ENCODE measurements around the gene EFHC1. TPM values are rescaled to one million over a fixed set of nuclear protein-coding genes. Genes with fewer than 3 reads are reported as not detected.

EFHC1 gene
- total RNA-seq, 1 experiment from 2014 or later, result 11.5 TPM

DNA sequence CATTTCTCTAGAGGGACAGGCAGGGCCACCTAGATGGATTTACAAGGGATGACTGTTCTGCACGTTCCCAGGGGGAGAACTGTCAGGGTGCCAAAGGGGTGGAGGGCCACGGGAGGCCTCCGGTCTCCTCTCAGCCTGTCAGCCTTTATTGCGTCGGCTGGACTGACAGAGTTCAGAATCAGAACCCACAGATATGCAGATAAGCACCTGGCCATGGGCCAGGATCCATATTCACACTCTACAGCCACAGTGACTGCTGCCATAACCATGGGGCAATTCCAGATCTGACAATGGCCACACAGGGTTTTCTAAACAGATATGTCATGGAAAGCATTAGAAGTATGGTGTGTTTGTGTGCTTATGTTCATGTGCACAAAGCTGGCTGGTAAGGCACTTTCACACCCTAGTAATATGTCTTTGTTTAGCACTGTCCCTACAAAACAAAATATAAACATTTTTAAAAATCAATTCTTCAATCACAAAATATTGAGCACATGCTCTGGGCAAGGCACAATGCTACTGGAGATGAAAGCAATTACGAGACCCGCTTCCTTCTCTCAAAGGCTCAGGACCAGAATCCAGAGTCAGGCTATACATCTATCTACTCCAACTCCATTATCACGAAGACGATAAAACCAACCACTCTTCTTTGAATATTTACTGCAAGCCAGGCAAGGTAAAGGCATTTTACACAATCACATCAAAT is 127.7 kb downstream of the EFHC1 start:
- Histone ChIP-seq H3K4me3 (ENCODE audit: insufficient read depth, low read depth, low read length) (no peak overlapping the region), H3K27me3 (ENCODE audit: control insufficient read depth, insufficient read depth, low read length) (no peaks in the 10 kb centered on the region), H3K36me3 (replicated peaks; ENCODE audit: control insufficient read depth, insufficient read depth, low read length) (no peaks in the 10 kb centered on the region)
- DNase-seq, result no peak

GRCh38 chr6:52548353-52548713 is 128.2 kb downstream of the EFHC1 start:
- Histone ChIP-seq H3K36me3 (replicated peaks; ENCODE audit: control insufficient read depth, insufficient read depth, low read length) (no peaks in the 10 kb centered on the region), H3K27me3 (ENCODE audit: control insufficient read depth, insufficient read depth, low read length) (no peaks in the 10 kb centered on the region), H3K4me3 (ENCODE audit: insufficient read depth, low read depth, low read length) (no peak overlapping the region)
- no peak for DNase-seq

- Histone ChIP-seq H3K4me3 (ENCODE audit: insufficient read depth, low read depth, low read length) (no peak overlapping the region), H3K36me3 (replicated peaks; ENCODE audit: control insufficient read depth, insufficient read depth, low read length) (no peaks in the 10 kb centered on the region), H3K27me3 (ENCODE audit: control insufficient read depth, insufficient read depth, low read length) (no peaks in the 10 kb centered on the region)
- DNase-seq, result no peak
Observed at GRCh38 chr6:52548999-52549398, 128.9 kb downstream of the EFHC1 start.

- H3K36me3 ChIP-seq (replicated peaks; ENCODE audit: control insufficient read depth, insufficient read depth, low read length), result no peaks in the 10 kb centered on the region
Observed at GRCh38 chr6:52549428-52549827, 129.3 kb downstream of the EFHC1 start.

GRCh38 chr6:52550014-52550575 is 130.0 kb downstream of the EFHC1 start:
- DNase-seq, result no peak
- no peak overlapping the region for H3K4me3 ChIP-seq (ENCODE audit: insufficient read depth, low read depth, low read length)
- no peaks in the 10 kb centered on the region for H3K36me3 ChIP-seq (replicated peaks; ENCODE audit: control insufficient read depth, insufficient read depth, low read length)
- H3K27me3 ChIP-seq (ENCODE audit: control insufficient read depth, insufficient read depth, low read length), result no peaks in the 10 kb centered on the region

More at GRCh38 chr6:52549428-52549827, 129.3 kb downstream of the EFHC1 start:
- H3K27me3 ChIP-seq (ENCODE audit: control insufficient read depth, insufficient read depth, low read length), result no peaks in the 10 kb centered on the region
- no peak for DNase-seq
- no peak overlapping the region for H3K4me3 ChIP-seq (ENCODE audit: insufficient read depth, low read depth, low read length)

DNA sequence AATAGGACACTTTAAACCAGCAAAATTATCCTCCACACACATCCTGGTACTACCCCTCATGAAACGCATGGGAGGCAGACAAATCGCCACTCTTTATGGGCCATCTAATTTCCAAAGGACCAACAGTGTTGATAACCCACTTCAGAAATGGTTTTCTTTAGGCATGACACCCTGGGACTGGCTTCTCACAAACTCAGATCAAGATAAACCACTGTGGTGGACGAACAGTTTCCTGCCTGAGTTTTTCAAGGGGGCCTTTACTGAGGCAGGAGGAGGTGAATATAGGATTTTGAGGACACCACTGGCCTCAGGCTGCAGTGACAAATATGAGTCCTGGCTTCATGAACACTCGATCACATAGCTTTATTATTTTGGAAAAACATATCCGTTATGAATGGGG is 130.7 kb downstream of the EFHC1 start:
- no peaks in the 10 kb centered on the region for H3K36me3 ChIP-seq (replicated peaks; ENCODE audit: control insufficient read depth, insufficient read depth, low read length)
- H3K4me3 ChIP-seq (ENCODE audit: insufficient read depth, low read depth, low read length), result no peak overlapping the region
- H3K27me3 ChIP-seq (ENCODE audit: control insufficient read depth, insufficient read depth, low read length), result no peaks in the 10 kb centered on the region
- DNase-seq, result no peak

DNA sequence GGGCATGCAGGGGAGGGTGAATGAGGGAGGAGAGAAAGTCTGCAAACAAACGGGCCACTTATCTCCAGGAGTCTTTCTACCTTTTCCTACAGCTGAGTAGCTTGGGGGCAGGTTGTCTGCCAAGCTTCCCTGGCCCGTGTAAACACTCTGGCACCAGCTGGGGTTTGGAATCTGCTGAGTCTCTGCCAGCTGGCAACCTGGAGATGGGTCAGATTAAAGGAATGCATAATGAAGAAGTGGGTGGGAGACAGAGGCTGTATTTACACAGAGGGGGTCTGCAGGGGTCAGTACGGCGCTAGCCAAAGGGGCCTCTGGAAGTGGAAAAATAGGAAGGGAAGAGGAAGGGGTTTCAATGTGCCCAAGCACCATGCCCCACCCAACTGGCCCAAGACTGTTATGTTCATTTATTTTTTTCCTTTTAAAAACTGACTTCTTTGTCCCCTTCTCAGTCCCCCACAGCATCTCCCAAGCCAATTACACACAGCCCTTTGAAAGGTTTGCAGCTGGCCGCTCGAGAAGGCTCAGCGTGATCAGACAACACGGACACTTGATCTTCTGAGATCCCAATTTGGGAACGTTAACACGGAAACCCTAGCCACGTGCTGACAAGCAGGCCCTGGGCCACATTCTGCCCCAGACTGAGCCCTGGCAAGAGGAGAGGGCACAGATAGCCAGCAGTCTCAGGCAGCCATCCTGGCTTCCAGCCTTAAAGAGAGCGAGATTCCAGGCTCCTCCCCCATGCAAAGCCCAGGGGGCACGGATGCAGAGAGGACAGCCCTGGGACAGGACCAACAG is 131.5 kb downstream of the EFHC1 start:
- Histone ChIP-seq H3K4me3 (ENCODE audit: insufficient read depth, low read depth, low read length) (no peak overlapping the region), H3K27me3 (ENCODE audit: control insufficient read depth, insufficient read depth, low read length) (no peaks in the 10 kb centered on the region), H3K36me3 (replicated peaks; ENCODE audit: control insufficient read depth, insufficient read depth, low read length) (no peaks in the 10 kb centered on the region)
- DNase-seq, result peak; percentile 59

GRCh38 chr6:52552278-52552643 is 132.1 kb downstream of the EFHC1 start:
- Histone ChIP-seq H3K27me3 (ENCODE audit: control insufficient read depth, insufficient read depth, low read length) (no peaks in the 10 kb centered on the region), H3K4me3 (ENCODE audit: insufficient read depth, low read depth, low read length) (no peak overlapping the region), H3K36me3 (replicated peaks; ENCODE audit: control insufficient read depth, insufficient read depth, low read length) (no peaks in the 10 kb centered on the region)
- DNase-seq, result no peak

GRCh38 chr6:52553158-52553557 is 133.0 kb downstream of the EFHC1 start:
- Histone ChIP-seq H3K4me3 (ENCODE audit: insufficient read depth, low read depth, low read length) (no peak overlapping the region), H3K27me3 (ENCODE audit: control insufficient read depth, insufficient read depth, low read length) (no peaks in the 10 kb centered on the region), H3K36me3 (replicated peaks; ENCODE audit: control insufficient read depth, insufficient read depth, low read length) (no peaks in the 10 kb centered on the region)
- DNase-seq, result no peak

DNA sequence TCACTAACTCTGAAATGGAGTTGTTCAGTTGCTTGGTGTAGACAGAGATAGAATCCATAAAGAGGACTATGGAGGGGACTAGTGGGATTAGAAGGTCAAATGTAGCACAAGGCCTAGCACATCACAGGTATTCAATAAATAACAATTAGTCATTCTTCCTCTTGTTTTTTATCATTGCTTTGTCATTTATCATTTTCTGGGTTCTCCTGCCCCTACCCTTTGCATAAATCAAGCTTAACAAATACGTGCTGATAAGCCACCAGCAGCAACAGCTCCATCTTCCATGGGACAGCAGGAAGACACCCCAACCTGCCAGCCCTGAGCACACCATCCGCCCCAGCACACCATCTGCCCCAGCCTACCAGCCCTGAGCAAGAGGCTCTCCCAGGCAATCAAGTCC is 133.6 kb downstream of the EFHC1 start:
- no peaks in the 10 kb centered on the region for H3K36me3 ChIP-seq (replicated peaks; ENCODE audit: control insufficient read depth, insufficient read depth, low read length)
- no peak overlapping the region for H3K4me3 ChIP-seq (ENCODE audit: insufficient read depth, low read depth, low read length)
- H3K27me3 ChIP-seq (ENCODE audit: control insufficient read depth, insufficient read depth, low read length), result no peaks in the 10 kb centered on the region
- no peak for DNase-seq

DNA sequence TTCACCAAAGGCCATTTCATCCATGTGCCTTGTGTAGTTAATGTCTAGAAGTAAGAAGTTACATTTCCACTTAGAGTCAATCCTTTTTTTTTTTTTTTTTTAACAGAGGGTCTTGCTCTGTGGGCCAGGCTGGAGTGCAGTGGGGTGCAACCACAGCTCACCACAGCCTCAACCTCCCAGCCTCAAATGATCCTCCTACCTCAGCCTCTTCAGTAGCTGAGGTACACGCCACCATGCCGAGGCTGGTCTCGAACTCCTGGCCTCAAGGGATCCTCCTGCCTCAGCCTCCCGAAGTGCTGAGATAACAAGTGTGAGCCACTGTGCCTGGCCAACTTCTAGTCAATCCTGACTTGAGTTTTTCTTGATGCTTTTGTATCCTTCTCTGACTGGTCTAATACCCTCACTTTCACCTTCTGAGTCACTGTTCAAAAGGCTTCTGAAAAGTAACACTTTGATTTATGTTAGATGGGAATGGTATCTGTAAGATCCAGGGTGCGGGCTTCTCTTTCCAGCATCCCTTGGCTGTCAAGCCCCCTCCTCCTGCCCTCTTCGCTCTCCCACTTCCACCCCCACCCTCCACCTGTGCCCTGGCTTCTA is 134.6 kb downstream of the EFHC1 start:
- Histone ChIP-seq H3K36me3 (replicated peaks; ENCODE audit: control insufficient read depth, insufficient read depth, low read length) (no peaks in the 10 kb centered on the region), H3K4me3 (ENCODE audit: insufficient read depth, low read depth, low read length) (no peak overlapping the region)

DNA sequence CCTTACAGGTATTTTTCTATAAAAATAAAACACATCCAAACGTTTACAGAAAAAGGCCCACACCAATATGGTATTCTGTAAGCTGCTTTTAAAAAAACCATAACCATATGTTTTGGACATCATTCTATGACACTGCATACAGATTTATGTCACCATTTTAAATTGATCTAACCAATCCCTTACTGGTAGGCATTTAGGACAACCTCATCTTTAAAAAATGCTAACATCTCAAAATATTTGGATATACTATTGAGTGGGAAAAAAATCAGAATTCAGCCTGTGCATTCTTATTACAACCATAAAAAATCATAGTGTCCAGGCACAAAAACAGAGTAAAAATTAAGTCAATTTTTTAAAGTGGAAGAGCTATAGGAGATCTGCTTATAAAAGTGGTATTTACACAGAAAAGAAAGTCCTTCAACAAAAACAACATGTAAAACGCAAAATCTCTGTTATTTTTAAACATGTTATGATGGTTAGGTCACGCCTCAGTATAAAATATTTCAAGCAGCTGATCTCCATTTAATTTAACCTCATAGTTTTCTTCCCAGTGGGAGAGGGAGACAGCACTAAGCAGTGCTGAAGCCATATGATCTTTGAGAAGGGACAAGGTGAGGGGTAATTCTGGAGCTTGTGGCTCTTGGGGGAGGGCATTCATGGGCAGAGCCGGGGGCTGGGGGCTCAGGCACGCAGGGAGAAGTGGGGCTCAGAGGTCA is 135.5 kb downstream of the EFHC1 start:
- no peak overlapping the region for H3K4me3 ChIP-seq (ENCODE audit: insufficient read depth, low read depth, low read length)
- no peaks in the 10 kb centered on the region for H3K27me3 ChIP-seq (ENCODE audit: control insufficient read depth, insufficient read depth, low read length)

More for the DNA sequence above, 134.6 kb downstream of the EFHC1 start:
- DNase-seq, result no peak
- H3K27me3 ChIP-seq (ENCODE audit: control insufficient read depth, insufficient read depth, low read length), result no peaks in the 10 kb centered on the region

DNA sequence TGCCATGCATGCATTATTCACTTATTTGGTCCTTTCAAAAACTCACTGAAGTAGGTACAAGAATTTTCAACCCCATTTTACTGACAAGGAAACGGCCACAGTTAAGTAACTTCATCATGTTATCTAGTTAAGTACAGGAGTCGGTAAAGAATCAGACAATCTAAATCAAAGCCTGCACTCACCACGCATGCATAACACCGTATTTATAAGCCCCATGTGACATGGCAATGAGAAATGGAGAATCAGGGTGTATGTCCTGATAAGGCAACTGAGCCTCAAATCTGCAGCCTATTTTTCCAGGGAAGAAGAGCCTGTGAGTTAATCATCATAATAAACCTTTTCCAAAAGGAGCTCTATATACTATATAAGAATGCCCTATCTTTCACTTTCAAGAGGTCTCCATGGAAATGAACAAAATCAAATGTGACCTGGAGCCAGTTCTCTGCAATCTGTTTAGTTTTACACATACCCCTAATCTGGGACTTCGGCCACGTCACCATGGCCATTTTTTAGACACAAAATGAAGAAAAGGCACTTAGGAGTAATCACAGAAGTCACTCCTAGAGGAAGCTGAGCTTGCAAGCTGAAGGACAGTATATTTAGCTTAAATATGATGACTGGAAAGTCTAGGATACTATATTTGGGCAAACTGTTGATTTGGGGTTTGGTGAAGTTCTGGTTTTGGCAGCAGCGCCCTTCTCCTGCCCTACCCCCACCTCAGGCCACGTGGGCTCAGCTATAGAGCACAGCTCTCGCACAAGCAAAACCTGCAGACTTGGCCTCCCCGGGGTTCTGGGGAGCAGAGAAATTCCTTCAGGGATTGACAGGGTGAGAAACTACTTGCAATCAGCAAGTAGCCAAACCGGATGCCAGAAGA is 137.5 kb downstream of the EFHC1 start:
- DNase-seq, result peak; percentile 76
- no peaks in the 10 kb centered on the region for H3K27me3 ChIP-seq (ENCODE audit: control insufficient read depth, insufficient read depth, low read length)
- no peak overlapping the region for H3K4me3 ChIP-seq (ENCODE audit: insufficient read depth, low read depth, low read length)
- no peaks in the 10 kb centered on the region for H3K36me3 ChIP-seq (replicated peaks; ENCODE audit: control insufficient read depth, insufficient read depth, low read length)

More for the DNA sequence above, 135.5 kb downstream of the EFHC1 start:
- no peaks in the 10 kb centered on the region for H3K36me3 ChIP-seq (replicated peaks; ENCODE audit: control insufficient read depth, insufficient read depth, low read length)
- DNase-seq, result no peak
